HG02798 (cell line): ENCODE measurements around the gene SND1.
"Not testable (repeated sequence)": the region's sequence is repeated elsewhere in the genome, so short reads cannot be mapped to it uniquely, and the experiment has no call there.

Source experiments
- ATAC-seq: cut with Tn5 transposase; IDR thresholded peaks from one replicate; pipeline ENCODE4 v1.9.1; 2021; ENCODE audit warnings: mild to moderate bottlenecking; ENCODE audit not compliant: unreplicated experiment, poor library complexity

Gene SND1

GRCh38 chr7:128100225-128100948 lies 448.4 kb downstream of the SND1 start:
- ATAC-seq, result no peak

DNA sequence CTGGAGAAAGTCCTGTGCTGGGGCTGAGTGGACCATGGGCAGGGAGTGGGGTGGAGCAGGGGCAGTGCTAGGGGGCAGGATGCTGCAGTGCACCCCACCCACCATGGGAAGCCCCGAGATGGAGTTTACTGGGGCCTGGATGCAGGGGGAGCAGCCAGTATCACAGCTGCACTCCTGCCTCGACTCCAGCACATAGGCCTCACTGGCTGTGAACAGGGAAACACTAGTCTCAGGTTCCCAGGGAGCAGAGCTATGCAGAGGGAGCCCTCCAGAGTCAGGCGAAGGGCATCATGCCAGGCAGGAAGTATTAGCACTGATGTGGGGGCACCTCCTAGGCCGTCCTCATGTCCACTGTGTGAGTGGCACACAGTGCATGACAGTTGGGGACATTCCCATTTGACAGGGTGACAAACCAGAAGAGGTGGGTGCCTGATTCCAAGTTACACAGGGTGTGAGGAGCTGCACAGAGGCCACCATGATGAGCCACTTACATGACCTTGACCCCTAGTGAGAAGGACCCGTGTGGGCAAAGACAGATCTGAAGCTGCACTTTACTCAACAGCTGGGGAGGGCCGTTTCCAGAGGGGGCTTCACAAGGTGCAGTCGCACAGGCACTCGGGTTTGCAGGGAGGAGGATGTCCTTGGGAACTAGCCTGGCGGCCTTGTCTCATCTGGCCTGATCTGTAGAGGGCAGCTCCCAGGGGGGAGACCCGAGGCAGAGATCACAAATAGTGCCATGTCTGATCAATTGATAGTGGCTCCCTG lies 449.1 kb downstream of the SND1 start:
- ATAC-seq, result no peak

DNA sequence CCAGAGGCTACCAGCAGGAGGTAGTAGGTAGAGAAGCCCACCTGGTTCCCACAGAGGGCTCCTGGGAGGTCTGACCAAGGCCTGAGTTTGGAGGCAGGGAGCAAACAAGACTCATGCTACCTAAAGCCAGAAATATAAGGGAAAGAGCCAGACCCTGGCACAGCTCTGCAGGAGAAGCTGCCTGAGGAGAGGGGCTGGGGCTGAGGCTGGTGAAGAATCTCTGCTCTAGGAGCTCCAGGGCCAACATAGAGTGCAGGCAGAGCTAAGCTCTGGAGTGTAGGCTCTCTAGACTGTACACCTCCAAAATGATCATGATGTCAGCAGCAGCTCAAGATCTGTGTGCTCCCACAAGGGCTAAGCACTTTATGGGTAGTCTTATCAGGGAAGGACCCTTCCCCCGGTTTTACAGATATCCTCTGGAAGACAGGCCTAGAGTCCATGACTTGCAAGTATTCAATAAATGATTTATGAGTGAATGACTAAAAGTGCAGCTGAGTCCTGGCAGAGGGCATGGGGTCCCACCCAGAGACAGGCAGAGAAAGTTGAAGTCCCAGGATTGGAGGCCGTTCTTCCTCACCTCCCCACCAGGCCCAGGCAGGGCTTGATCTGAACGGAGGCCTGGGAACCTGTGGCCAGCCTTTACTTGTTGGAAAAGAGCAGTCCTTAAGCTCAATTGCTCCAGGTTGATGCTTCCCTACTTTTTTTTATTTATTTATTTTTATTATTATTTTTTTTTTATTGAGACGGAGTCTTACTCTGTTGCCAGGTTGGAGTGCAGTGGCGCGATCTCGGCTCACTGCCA lies 450.7 kb downstream of the SND1 start:
- ATAC-seq, result no peak

DNA sequence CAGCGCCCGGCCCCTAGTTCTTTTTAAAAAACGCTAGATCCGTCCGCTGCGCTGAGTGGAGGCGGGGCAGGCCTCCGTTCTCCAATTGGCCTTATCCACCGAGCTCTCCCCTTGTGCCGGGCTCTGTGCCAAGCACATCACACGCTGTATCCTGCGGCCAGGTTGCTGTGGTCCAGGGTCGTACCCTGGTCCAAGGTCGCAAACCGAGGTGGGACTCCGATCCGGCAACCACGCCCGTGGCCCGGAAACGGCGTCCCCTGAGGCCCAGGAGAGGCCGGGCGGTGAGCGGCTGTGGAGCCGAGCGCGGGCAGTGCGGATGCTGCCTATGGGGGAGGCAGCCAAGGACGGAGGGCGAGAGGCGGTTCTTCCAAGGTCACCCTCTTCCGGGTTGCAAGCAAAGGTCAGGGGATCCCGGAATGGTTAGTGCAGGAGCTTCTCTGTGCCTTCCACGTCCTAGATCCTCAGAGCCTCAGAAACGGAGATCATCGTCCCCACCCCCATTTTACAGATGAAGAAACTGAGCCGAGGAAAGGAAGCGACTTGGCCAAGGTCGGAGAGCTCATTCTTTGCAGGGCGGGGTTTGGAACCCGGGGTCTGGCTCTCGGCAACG lies 451.6 kb downstream of the SND1 start:
- peak; percentile 43 for ATAC-seq

DNA sequence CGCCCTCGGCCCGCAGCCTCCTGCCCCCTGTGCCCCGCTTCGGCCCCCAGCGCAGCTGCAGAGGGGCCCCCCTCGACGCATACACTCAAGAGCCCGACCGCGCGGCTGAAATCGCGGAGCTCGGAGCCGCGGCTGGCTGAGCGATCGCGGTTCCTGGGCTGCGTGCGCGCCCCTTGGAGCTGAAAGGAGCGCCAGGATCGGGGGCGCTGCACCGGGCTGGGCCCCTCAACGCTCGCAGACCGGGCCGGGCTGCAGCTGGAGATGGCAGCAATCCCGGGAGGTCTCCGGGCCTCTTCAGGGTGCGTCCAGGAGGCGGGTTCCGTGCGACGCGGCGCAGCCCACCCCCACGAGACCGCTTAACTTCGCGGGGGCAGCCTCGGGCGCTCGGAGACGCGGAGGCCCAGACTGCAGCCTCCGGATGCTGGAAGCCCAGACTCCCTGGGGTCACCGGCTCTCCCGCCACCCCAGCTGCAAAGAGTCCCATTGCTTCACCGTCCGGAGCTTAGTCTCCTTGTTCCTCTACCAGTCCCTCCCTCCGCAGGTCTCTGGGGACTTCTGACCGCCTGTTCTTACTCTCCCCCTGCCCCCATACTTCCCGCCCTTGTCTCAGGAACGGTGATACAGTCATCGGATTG lies 452.2 kb downstream of the SND1 start:
- ATAC-seq, result peak; percentile 19

DNA sequence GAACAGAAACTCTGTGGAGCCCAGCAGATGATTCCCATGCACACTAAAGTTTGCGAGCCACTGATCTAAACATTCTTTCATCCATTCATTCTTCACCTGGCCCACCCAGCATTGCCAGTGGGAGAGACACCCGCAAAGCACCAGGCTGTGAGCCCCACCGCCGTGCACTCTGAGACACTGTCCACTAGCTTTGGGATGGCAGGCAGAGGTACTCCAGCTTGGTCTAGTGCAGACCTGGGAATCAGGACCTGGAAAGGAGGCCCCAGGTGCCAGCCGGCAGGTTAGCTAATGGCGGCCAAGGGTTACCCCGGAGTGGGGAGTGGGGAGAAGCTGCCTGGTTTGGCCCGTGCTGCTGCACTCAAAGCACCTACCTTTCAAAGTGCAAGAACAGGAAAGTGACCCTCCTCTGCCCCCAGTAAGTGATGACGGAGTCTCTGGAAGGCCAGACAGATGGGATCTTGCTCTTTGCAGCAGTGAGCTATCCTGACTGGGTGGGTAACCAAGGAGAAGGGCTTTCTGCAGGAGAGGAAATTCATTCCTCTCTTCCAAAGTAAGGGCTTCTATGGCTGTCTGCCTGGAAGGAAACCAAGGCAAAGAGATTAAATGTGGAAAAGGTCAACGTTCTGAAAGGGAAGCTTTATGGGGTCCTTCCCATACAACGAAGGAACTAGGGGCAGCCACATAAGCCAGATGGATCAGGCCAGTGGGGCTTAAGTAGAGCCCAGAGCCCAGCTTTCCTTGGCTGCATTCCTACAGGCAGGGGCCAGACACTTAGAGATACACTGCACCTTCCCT lies 453.4 kb downstream of the SND1 start:
- no peak for ATAC-seq

GRCh38 chr7:128106821-128107220 lies 454.8 kb downstream of the SND1 start:
- no peak for ATAC-seq

GRCh38 chr7:128107516-128107915 lies 455.5 kb downstream of the SND1 start:
- ATAC-seq, result not testable (repeated sequence)

- ATAC-seq, result no peak
Measured at GRCh38 chr7:128108129-128108528, 456.1 kb downstream of the SND1 start.

GRCh38 chr7:128108641-128109423 lies 456.8 kb downstream of the SND1 start:
- peak; percentile 84 for ATAC-seq

GRCh38 chr7:128109424-128109969 lies 457.5 kb downstream of the SND1 start:
- ATAC-seq, result not testable (repeated sequence)

DNA sequence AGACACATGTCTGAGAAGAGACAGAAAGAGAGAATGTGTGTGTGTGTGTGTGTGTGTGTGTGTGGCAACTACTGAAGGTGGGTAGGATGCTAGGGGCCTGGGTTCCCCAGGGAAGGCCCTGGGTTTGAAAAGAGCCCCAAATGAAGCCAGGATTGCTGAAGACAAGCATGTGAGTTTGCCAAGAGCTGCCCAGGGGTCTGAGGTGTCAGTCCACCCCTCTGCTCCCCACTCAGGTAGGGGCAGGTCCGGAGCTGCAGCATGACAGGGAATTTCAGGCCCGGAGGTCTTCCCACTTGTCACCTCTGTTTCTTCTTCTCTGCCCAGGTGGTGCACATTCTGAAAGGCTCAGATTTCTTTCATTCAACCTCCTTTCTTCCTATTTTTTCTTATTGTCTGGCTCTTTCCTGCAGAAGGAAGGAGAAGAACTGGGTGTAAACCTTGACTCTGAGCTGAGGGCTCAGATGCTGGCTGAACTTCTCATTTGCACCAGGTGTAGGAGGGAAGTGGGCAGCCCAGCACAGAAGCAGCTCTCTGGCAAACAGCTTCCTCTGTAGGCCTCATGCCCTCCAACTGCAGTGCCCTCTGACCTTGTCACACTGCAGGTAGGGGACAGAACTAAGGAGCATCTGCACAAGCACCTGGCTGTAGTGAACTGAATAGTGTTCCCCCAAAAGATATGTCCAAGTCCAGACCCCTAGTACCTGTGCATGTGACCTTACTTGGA lies 458.8 kb downstream of the SND1 start:
- no peak for ATAC-seq

GRCh38 chr7:128112018-128112780 lies 460.2 kb downstream of the SND1 start:
- ATAC-seq, result no peak

DNA sequence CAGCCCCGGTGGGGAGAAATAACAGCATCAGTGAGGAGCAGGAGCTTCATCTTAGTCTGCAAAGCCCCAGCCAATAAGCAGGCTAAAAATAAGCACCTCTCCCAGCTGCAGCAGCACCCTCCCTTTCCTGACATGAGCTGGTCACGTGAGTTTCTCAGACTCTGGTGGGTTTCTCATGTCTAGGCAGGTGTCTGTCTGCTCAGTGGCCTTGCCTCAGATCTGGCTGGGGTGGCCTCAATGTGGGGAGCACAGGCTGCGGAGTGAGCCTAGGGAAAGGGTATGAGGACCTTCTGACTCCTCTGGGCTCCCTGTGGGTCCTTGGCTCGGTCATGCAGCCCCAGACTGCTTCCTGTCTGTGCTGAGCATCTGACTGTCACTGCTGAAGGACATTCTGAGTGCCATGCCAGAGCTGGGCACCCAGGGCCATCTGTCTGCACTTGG lies 460.8 kb downstream of the SND1 start:
- no peak for ATAC-seq

DNA sequence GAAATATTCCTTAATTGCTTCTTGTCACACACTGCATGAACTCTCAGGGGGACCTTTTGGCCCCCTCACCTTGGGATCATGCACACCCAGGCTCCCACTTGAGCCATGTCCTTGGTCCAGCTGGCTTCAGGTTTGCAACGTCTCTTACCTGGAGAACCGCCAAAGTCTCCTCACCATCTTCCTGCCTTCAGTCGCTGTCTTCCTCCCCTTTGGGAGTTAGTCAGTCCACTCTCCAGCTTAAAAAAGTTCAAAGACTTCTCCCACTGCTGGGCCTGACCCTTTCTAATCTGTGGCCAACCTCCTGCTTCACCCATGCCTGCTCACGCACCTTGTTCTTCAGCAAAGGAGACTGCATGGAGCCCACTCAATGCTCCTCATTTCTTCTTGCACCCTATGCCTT lies 461.8 kb downstream of the SND1 start:
- ATAC-seq, result no peak

DNA sequence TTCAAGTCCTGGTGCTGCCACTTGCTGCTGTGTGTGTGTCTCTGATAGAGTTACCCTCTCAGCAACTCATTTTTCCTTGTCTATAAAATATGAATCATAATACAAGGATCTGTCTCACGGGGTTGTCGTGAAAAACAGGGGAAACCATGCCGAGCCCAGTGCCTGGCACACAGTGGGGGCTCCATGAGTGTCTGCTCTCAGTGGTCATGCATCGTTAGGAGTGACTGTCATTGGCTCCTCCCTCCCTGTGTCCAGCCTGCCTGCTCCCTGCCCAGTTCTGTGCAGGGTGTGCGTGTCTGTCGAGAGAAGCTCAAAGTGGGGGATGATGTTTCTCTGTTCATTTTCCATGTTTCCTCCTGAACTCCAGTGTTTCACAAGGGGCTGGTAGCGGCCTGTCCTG lies 462.8 kb downstream of the SND1 start:
- ATAC-seq, result no peak

DNA sequence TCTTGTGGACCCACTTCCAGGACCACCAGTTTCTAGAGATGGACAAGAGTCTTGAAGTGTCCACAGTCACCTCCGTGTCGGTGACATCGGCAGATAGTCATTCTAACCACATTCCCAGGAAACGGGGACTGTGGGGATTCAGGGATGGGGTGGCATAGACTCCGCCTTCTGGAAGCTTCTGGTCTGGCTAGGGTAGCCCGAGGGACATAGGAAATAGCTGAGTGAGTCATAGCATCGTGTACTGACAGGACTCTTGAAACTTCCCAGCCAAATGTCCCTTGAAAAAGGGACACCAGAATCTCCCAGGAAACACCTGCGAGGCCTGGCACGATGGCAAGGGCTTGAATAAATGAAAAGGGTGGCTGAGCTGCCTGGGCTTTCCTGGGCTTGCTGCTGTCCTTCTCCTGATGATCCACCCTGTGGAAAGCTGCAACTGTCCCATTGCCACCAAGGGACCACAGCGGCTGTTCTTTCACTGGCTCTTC lies 463.4 kb downstream of the SND1 start:
- ATAC-seq, result no peak
